Measurements from ENCODE around the gene LRMDA. TPM values are rescaled to one million over a fixed set of nuclear protein-coding genes. Genes with fewer than 3 reads are reported as not detected.

LRMDA gene
- total and polyA plus RNA-seq, 2 of the 4 experiments (the other 2 are of a cell fraction), result 0.07 TPM; not detected in 1

DNA sequence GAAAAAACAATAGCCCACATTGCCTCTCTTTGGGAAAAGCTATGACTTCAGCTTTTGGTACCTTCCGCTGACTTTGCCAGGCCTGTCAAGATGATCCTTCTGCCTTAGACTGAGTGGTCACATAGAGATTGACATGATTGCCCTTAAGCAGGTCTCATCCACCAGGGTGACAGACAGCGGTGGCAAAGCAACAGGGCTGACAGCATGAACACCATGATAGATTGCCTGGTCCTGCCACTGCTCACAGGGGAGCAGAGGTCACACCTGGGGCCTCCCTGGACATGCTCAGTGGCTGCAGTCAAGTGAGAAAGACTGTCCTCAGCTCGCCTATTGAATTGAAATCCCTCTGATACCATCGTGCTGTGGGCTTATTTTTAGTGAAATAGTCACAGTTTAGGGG, 1125.9 kb downstream of the LRMDA start:
- Histone ChIP-seq H4K8ac (ENCODE audit: low read depth in 2 of 2, low read length in 2 of 2) (peak overlapping the region in 1 of 2 experiments; percentile 38; a peak in 1 of 4 replicates), H2AK9ac (replicated peaks; ENCODE audit: low read depth, low read length, poor library complexity) (no peak overlapping the region), H3K9me3 (ENCODE audit: control insufficient read depth, insufficient read depth, low read length) (no peaks in the 10 kb centered on the region), H3K4me2 (ENCODE audit: low read depth, low read length) (no peak overlapping the region), H4K20me1 (ENCODE audit: insufficient read depth, low read length) (no peaks in the 10 kb centered on the region), H2BK15ac (ENCODE audit: low read depth, low read length) (peak overlapping the region; percentile 69; the same call in 2 of the 3 replicates), H3K4me1 (ENCODE audit: control insufficient read depth, insufficient read depth, low read length) (peaks cover 19% of the 10 kb centered on the region), H2AK5ac (ENCODE audit: low read depth, low read length) (peak overlapping the region; percentile 67), H3K18ac (ENCODE audit: low read depth, low read length) (peak overlapping the region; percentile 89), H2BK5ac (ENCODE audit: low read depth, low read length, poor library complexity, severe bottlenecking) (peak overlapping the region; percentile 20), H2AFZ (replicated peaks; ENCODE audit: low read length, poor library complexity) (no peak overlapping the region), H3K79me1 (ENCODE audit: low read depth in 1 of 2, low read length in 2 of 2) (no peaks in the 10 kb centered on the region), H3K14ac (replicated peaks; ENCODE audit: low read depth, low read length) (peak overlapping the region; percentile 16; the same call in 1 of the 2 replicates), H3K27me3 (ENCODE audit: control insufficient read depth, insufficient read depth, low read length) (peaks cover 19% of the 10 kb centered on the region), H3K27ac (ENCODE audit: insufficient read depth, low read length) (no peak overlapping the region), H4K5ac (ENCODE audit: low read depth, low read length) (peak overlapping the region; percentile 69), H2BK120ac (ENCODE audit: low read depth, low read length) (no peak overlapping the region; the same call in 1 of the 2 replicates), H3K9me1 (ENCODE audit: insufficient read depth, low read length) (peaks cover 17% of the 10 kb centered on the region), H4K91ac (ENCODE audit: insufficient read depth, low read depth, low read length) (peak overlapping the region; percentile 70), H3K23ac (ENCODE audit: low read depth, low read length) (no peak overlapping the region), H3K4me3 (ENCODE audit: insufficient read depth, low read depth, low read length) (no peak overlapping the region), H3K36me3 (ENCODE audit: control insufficient read depth, insufficient read depth, low read length) (no peaks in the 10 kb centered on the region), H3K56ac (ENCODE audit: extremely low read depth, insufficient read depth, low read length) (no peak overlapping the region), H3K4ac (ENCODE audit: low read depth, low read length) (peak overlapping the region; percentile 61), H2BK20ac (ENCODE audit: low read depth, low read length) (peak overlapping the region; percentile 44), H3K9ac (ENCODE audit: low read depth, low read length) (no peak overlapping the region)
- intact Hi-C loops (cut with micrococcal nuclease) (no loop called here), dilution Hi-C loops (cut with HindIII; ENCODE audit: low sequenced_read_pairs, unreplicated experiment) (no loop called here), in situ Hi-C loops (cut with MboI; ENCODE audit: low sequenced_read_pairs) (loop anchor here (10.0 to 25.0 kb wide), 3 partner anchors 430 to 1145 kb away; partner anchors contain the start of gene ZNF503)
- ChIA-PET POLR2A (ENCODE audit: unreplicated experiment) (no interaction called here), CTCF (interaction anchor here (0.6 to 1.1 kb wide), 2 partner anchors 9 to 659 kb away, joined by 3 to 4 read pairs; no protein-coding TSS in a partner anchor)
- ATAC-seq (ENCODE audit: low read depth) (no peak), DNase-seq (no peak)
- TF ChIP-seq MXI1 (IDR thresholded peaks at IDR 0.05; ENCODE audit: borderline replicate concordance, low read depth, low read length) (no peak), CEBPB (IDR thresholded peaks at IDR 0.05; ENCODE audit: low read depth, low read length) (no peak), BHLHE40 (IDR thresholded peaks at IDR 0.05; ENCODE audit: low read depth, low read length) (no peak), RFX5 (IDR thresholded peaks at IDR 0.05; ENCODE audit: low read depth, low read length) (no peak), MAZ (IDR thresholded peaks at IDR 0.05; ENCODE audit: borderline replicate concordance, low read depth, low read length) (no peak), FOS (IDR thresholded peaks at IDR 0.05; ENCODE audit: low read depth, low read length) (no peak), POLR2A (IDR thresholded peaks at IDR 0.05; ENCODE audit: low read depth, low read length) (no peak), SMC3 (IDR thresholded peaks at IDR 0.05; ENCODE audit: low read depth, low read length) (no peak), CHD1 (IDR thresholded peaks at IDR 0.05; ENCODE audit: low read depth, low read length) (no peak), RCOR1 (IDR thresholded peaks at IDR 0.05; ENCODE audit: insufficient replicate concordance, low read length) (no peak), RAD21 (IDR thresholded peaks at IDR 0.05; ENCODE audit: low read length) (no peak), NFE2L2 (IDR thresholded peaks at IDR 0.05; ENCODE audit: low read depth, low read length) (no peak), MAFK (IDR thresholded peaks at IDR 0.05; ENCODE audit: low read depth, low read length) (no peak)
- TF ChIP-seq, protein P1, sequence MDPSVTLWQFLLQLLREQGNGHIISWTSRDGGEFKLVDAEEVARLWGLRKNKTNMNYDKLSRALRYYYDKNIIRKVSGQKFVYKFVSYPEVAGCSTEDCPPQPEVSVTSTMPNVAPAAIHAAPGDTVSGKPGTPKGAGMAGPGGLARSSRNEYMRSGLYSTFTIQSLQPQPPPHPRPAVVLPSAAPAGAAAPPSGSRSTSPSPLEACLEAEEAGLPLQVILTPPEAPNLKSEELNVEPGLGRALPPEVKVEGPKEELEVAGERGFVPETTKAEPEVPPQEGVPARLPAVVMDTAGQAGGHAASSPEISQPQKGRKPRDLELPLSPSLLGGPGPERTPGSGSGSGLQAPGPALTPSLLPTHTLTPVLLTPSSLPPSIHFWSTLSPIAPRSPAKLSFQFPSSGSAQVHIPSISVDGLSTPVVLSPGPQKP (IDR thresholded peaks at IDR 0.05; ENCODE audit: borderline replicate concordance, low read depth, low read length), result no peak
- TF ChIP-seq, protein P2, sequence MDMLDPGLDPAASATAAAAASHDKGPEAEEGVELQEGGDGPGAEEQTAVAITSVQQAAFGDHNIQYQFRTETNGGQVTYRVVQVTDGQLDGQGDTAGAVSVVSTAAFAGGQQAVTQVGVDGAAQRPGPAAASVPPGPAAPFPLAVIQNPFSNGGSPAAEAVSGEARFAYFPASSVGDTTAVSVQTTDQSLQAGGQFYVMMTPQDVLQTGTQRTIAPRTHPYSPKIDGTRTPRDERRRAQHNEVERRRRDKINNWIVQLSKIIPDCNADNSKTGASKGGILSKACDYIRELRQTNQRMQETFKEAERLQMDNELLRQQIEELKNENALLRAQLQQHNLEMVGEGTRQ (IDR thresholded peaks at IDR 0.05; ENCODE audit: low read depth, low read length), result no peak
- 83% methylated on average over 1 of the region's 4 CpGs; no CpG with 5 or more reads in 1 of the 2 experiments for WGBS, 2 experiments (ENCODE audit: extremely low coverage in 2 of 2, insufficient read length in 1 of 2)
- BruUV-seq (replicated peaks), result no TSS peak

Measured in IMR-90 (cell line).